ENCODE measurements around the gene CSGALNACT2.

CSGALNACT2 gene

GRCh38 chr10:43211431-43212042 lies 73.3 kb downstream of the CSGALNACT2 start:
- no peak overlapping the region for H2AFZ ChIP-seq (ENCODE audit: low read depth, low read length)
- TF ChIP-seq EZH2 (IDR thresholded peaks at IDR 0.05; ENCODE audit: borderline replicate concordance, low read depth, low read length, severe bottlenecking): no peak
- H3K36me3 ChIP-seq (ENCODE audit: insufficient read depth, low read length): no peaks in the 10 kb centered on the region
- no peaks in the 10 kb centered on the region for H3K27me3 ChIP-seq (ENCODE audit: insufficient read depth, low read length, poor library complexity)
- no peaks in the 10 kb centered on the region for H3K9me3 ChIP-seq (ENCODE audit: insufficient read depth, low read length, severe bottlenecking)
- no peak overlapping the region for H3K9ac ChIP-seq (ENCODE audit: low read depth, low read length)
- H3K79me2 ChIP-seq (ENCODE audit: insufficient read depth, low read length): no peaks in the 10 kb centered on the region
- H3K4me1 ChIP-seq (ENCODE audit: insufficient read depth, low read length): no peaks in the 10 kb centered on the region
- no peaks in the 10 kb centered on the region for H4K20me1 ChIP-seq (ENCODE audit: insufficient read depth, low read length)
- DNase-seq: no peak
- ATAC-seq (ENCODE audit: insufficient read depth, low read depth): no peak
- no peak overlapping the region for H3K4me3 ChIP-seq (ENCODE audit: low read depth in 1 of 2, low read length in 2 of 2)
- no peak overlapping the region for H3K4me2 ChIP-seq (ENCODE audit: insufficient read depth, low read length)
- H3K27ac ChIP-seq (ENCODE audit: low read length): no peak overlapping the region

- Histone ChIP-seq H3K4me2 (ENCODE audit: insufficient read depth, low read length) (no peak overlapping the region), H3K79me2 (ENCODE audit: insufficient read depth, low read length) (no peaks in the 10 kb centered on the region), H3K27ac (ENCODE audit: low read length) (no peak overlapping the region), H3K4me1 (ENCODE audit: insufficient read depth, low read length) (no peaks in the 10 kb centered on the region), H3K9me3 (ENCODE audit: insufficient read depth, low read length, severe bottlenecking) (no peaks in the 10 kb centered on the region), H3K4me3 (ENCODE audit: low read depth in 1 of 2, low read length in 2 of 2) (no peak overlapping the region), H2AFZ (ENCODE audit: low read depth, low read length) (no peak overlapping the region), H3K27me3 (ENCODE audit: insufficient read depth, low read length, poor library complexity) (no peaks in the 10 kb centered on the region), H3K36me3 (ENCODE audit: insufficient read depth, low read length) (no peaks in the 10 kb centered on the region), H4K20me1 (ENCODE audit: insufficient read depth, low read length) (no peaks in the 10 kb centered on the region), H3K9ac (ENCODE audit: low read depth, low read length) (no peak overlapping the region)
- ATAC-seq (ENCODE audit: insufficient read depth, low read depth): no peak
- no peak for TF ChIP-seq CTCF (IDR thresholded peaks at IDR 0.05; ENCODE audit: borderline replicate concordance, extremely low read depth, low read length, poor library complexity, severe bottlenecking)
- no peak for TF ChIP-seq EZH2 (IDR thresholded peaks at IDR 0.05; ENCODE audit: borderline replicate concordance, low read depth, low read length, severe bottlenecking)
- DNase-seq: no peak
These were observed 73.9 kb downstream of the CSGALNACT2 start for GRCh38 chr10:43212043-43212721.

- no peak overlapping the region for H3K27ac ChIP-seq (ENCODE audit: low read length)
- no peaks in the 10 kb centered on the region for H3K4me1 ChIP-seq (ENCODE audit: insufficient read depth, low read length)
- no peak for TF ChIP-seq CTCF (IDR thresholded peaks at IDR 0.05; ENCODE audit: borderline replicate concordance, extremely low read depth, low read length, poor library complexity, severe bottlenecking)
- TF ChIP-seq EZH2 (IDR thresholded peaks at IDR 0.05; ENCODE audit: borderline replicate concordance, low read depth, low read length, severe bottlenecking): no peak
- H3K4me2 ChIP-seq (ENCODE audit: insufficient read depth, low read length): no peak overlapping the region
- DNase-seq (no peak), ATAC-seq (ENCODE audit: insufficient read depth, low read depth) (no peak)
- H3K27me3 ChIP-seq (ENCODE audit: insufficient read depth, low read length, poor library complexity): no peaks in the 10 kb centered on the region
- no peaks in the 10 kb centered on the region for H3K79me2 ChIP-seq (ENCODE audit: insufficient read depth, low read length)
- H3K36me3 ChIP-seq (ENCODE audit: insufficient read depth, low read length): no peaks in the 10 kb centered on the region
- no peak overlapping the region for H3K4me3 ChIP-seq (ENCODE audit: low read depth in 1 of 2, low read length in 2 of 2)
- H2AFZ ChIP-seq (ENCODE audit: low read depth, low read length): no peak overlapping the region
- no peak overlapping the region for H3K9ac ChIP-seq (ENCODE audit: low read depth, low read length)
- no peaks in the 10 kb centered on the region for H3K9me3 ChIP-seq (ENCODE audit: insufficient read depth, low read length, severe bottlenecking)
- H4K20me1 ChIP-seq (ENCODE audit: insufficient read depth, low read length): no peaks in the 10 kb centered on the region
These were observed 76.1 kb downstream of the CSGALNACT2 start for GRCh38 chr10:43214071-43214955.

Measured in DND-41 (cell line).